GM19463 (cell line): Measurements from ENCODE around the gene LDB2.

Experiments used
- ATAC-seq: cut with Tn5 transposase; IDR thresholded peaks from one replicate; pipeline ENCODE4 v1.9.1; 2021; ENCODE audit warnings: mild to moderate bottlenecking, moderate library complexity; ENCODE audit not compliant: unreplicated experiment

The LDB2 gene

DNA sequence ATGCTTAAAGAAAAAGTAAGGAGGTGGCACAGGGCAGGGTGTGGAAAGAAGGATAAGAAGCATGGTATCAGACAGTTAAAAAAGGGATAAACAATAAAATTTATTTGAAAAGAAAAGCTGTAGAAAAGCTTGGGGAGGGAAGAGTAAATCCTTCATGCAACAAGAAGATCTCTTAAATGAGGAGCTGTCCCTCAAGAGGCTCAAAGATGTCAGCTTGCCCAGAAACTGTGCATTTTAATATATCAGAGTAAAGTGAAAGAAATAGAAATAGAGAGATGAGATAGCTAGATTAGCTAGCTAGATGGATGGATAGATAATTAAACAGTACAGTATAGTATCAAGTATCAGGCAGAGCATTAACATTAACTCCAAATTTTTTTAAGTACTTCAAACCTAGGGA, 170.3 kb downstream of the LDB2 start:
- ATAC-seq, result no peak

GRCh38 chr4:16727218-16727617, 171.2 kb downstream of the LDB2 start:
- no peak for ATAC-seq

DNA sequence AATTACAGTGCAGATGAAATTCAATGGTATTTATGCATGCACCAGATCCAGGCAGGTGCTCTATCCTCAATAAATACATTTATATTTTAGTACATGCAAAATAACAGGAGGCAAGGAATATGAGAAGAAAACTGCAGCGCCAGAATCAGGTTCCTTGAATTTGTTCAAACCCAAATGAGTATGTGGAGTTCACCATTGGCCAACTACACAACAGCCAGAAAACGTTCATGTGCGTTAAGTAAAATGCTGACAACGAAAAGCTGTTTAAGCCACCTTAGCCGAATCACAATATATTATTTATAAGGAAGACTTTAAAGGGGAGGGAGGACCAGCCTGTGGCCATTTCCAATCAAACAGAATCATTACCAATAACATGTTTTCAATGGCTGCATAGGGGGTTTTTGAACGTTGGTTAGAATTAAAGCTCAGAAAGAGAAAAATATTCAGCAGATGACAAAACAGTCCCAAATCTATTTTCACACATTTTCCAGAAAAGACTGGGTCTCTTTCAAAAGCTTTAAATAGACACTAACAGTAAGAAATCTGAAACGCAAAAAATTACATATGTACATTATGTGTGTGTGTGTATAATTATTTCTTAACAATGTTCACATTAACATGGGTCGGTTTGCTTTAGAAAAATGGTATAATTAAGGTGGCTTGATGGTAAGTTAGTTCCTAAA, 171.9 kb downstream of the LDB2 start:
- no peak for ATAC-seq

DNA sequence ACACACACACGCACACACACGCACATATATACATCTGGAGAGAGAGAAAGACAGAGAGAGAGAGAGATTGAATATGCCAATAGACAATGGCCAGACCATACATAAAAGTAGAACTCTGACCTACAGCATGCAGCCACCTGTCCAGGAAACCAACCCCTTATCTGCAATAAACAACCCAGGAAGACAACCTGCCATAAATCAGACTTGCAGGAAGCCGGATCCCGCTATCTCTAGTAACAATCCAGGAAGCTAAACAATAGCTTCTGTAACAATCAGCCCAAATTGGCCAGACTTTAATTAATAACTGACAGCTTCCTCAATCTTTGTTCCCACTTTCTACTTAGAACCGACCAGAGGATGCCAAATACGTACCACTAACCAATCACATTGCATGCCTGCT, 173.2 kb downstream of the LDB2 start:
- ATAC-seq, result no peak

- ATAC-seq, result no peak
Observed at GRCh38 chr4:16722416-16722815, 176.0 kb downstream of the LDB2 start.

DNA sequence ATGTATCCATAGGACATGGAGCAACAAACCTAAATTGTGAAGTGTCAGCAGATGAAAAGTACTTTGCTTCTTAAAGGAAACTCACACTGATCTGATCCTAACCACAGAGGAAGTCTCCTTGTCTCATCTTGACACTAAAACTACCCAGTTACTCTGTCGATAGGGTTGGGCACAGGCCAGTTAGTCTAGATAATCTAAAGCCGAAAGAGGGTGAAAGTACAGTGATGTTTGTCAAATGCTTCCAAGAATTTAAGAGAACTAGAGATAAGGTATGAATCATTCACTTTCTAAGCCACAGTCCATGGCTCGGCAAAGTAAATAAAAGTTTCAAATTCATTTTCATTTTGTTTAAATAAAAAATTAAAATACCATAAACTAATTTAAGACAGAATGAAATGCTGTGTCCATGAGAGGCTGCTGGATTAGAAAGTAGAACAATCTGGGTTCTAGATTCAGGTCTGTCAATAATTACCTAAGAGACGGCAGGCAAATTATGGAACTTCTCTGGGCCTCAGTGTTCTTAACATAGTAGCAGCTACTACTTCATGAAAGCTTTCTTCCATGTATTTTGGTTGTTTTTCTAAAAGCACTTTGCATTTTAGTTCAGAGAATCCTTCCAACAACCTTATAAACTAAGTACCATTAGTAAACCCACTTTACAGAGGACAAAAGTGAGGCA, 176.7 kb downstream of the LDB2 start:
- no peak for ATAC-seq

DNA sequence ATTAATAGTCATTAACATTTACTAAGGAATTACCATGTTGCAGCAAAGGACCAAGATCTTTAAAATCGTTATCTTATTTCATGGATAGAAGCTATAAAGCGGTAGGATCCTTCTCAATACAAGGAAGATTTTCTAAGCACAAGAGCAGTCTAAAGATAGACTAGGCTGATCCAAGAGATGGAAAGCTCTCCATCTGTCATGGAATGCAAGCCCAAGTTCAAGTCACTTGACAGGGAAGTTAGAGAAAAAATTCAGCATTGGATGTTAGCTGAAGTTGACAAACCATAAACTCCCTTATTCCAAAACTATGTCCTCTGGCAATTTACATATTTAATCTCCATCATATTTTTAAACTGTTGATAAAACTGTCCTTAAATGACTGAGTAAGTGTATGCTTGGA, 177.7 kb downstream of the LDB2 start:
- no peak for ATAC-seq

- no peak for ATAC-seq
Observed at GRCh38 chr4:16717266-16717970, 181.0 kb downstream of the LDB2 start.

- ATAC-seq, result no peak
Observed at GRCh38 chr4:16715482-16715881, 183.0 kb downstream of the LDB2 start.

DNA sequence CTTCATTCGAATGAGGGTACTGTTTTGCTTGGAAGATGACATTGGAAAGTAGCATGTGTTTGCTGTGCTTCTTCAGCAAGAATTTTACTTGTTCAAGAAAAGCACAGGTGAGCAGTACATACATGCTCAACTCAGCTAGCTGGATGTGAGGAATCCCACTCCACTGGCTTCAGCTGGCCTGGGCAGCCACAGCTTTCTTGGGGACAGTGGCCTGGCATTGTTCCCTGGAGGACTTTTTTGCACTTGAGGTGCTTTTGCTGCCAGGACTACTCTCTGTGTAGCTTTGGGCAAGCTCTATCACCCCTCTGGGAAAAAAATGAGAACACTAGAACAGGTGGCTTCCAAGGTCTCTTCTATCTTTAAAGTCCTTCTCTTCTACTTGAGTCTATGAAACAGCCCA, 184.3 kb downstream of the LDB2 start:
- ATAC-seq, result no peak

- ATAC-seq, result no peak
Observed at GRCh38 chr4:16713696-16714095, 184.7 kb downstream of the LDB2 start.

DNA sequence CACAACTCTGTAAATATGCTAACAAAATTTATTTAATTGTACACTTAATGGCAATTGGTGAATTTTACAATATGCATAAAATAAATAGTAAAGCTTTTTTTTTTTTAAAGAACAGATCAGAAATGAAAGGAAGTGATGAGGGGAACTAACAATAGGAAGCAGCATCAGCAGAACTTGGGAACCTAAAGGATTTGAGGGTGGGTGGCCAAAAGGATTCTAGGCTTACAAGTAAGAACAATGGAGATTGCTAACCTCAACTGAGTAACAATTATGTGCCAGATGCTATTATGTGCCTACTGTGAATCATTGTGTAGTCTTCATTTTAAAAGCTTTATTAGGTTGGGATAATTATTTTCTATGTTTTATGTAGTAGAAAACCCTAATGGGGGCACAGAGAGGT, 185.2 kb downstream of the LDB2 start:
- ATAC-seq, result no peak

DNA sequence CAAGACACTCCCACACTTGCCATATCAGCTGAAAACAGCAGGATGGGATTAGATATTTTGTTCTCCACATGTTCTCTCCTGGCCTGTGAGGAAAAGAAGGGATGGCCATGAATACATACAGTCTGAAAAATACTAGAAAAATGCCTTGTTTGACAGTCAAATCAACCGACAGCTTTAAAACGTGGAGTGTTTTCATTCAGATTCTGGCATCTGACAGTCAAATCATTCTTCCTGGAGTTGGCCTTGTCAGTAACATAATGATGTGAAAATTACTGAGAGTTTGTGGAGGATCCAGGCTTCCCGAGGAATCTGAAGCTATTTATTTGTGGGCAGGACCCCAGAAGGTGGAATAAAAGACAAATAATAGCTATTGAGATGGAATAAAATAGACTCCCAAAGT, 188.2 kb downstream of the LDB2 start:
- no peak for ATAC-seq

GRCh38 chr4:16707874-16708273, 190.6 kb downstream of the LDB2 start:
- ATAC-seq, result no peak

GRCh38 chr4:16706251-16706650, 192.2 kb downstream of the LDB2 start:
- no peak for ATAC-seq

- ATAC-seq, result no peak
Observed at GRCh38 chr4:16705341-16705740, 193.1 kb downstream of the LDB2 start.

DNA sequence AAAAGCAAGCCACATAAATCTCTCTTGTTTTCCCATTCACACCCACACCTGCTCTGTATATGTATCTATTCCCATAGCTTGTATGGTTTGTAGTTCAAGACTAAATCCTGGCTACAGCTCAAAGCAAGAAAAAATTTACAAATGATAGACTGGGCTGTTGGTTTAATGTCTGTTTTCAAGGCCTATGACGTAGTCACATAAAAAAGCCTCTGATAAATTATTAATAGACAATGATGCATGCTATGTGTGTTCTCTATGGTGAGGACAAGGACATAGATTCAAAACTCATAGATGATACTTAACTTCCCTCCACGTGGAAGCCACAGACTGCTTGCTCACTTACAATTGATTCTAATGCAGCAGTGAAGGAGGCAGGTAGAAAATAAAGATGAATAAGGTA, 194.0 kb downstream of the LDB2 start:
- ATAC-seq, result no peak

GRCh38 chr4:16695896-16696295, 202.5 kb downstream of the LDB2 start:
- no peak for ATAC-seq

GRCh38 chr4:16694884-16695276, 203.6 kb downstream of the LDB2 start:
- no peak for ATAC-seq

DNA sequence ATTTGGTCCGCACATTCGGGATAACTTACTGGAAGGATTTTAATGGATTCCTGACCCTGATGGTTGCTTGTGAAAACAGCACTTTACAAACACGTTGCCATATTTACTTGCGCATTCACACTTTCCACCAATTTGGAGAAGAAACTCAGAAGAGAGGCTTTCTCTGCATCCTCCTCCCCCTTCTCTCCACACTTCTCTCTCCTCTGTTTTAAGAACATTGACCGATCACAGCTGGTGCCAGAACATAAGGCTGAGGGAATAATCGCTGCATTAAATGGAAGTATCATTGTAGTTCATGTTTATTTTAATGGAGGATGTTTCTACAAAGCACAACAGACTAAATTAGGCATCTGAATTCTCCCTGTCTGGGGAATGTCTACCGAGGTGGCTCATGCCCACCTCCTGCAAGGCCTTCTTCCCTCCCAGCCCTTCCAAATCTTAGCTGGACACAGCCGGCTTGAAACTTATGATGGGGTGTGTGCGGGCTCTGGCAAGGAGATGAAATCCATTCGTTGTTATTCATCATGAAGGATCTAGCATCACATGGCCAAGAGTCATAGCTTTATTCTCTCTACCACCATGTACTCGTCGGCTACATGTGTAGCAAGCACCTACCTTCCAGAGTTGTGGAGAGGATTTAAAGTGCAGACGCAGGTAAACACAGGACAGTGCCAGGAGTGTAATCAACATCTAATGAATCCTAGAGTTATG, 204.1 kb downstream of the LDB2 start:
- no peak for ATAC-seq

DNA sequence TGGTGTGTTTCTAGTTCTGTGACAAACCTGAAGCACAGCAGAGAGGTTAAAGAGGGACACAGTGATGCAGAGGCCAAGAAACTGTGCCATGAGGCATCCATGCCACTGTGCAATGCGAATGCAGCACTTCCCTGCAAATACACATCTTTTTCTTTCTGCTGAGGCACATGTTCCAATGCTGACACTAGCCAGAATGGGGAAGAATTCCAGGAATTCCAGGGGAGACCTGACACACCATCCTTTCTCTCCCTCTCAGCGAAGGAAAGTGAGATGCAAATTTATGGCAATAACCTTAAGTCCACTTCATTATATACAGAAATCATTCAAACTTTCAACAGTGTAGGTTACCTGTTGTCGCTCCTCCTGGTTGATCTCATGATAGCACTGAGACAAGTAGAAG, 204.8 kb downstream of the LDB2 start:
- no peak for ATAC-seq
